H9 (cell line): Measurements from ENCODE around the gene MID1. TPM values are rescaled to one million over a fixed set of nuclear protein-coding genes. Genes with fewer than 3 reads are reported as not detected.

Source experiments
- DNase-seq: peaks from one replicate; pipeline ENCODE4 v3.0.0-alpha.2; 2017
- H2AFZ ChIP-seq: one replicate; pipeline ENCODE4 v1.6.1; 2013; ENCODE audit warnings: mild to moderate bottlenecking, low read length, control low read depth, moderate library complexity
- H2AK5ac ChIP-seq: 2 replicates; pipeline ENCODE4 v1.6.1; 2013; ENCODE audit warnings: low read length, control low read depth, mixed read lengths; ENCODE audit not compliant: insufficient read length
- H2BK120ac ChIP-seq: one replicate; pipeline ENCODE4 v1.6.1; 2013; ENCODE audit warnings: low read depth, mild to moderate bottlenecking, low read length, control low read depth, inconsistent platforms; ENCODE audit not compliant: poor library complexity, severe bottlenecking
- H2BK12ac ChIP-seq: 2 replicates; pipeline ENCODE4 v1.6.1; 2013; ENCODE audit warnings: low read length, control low read depth, mixed read lengths, low read depth; ENCODE audit not compliant: insufficient read length
- H2BK15ac ChIP-seq: 2 replicates; pipeline ENCODE4 v1.6.1; 2013; ENCODE audit warnings: low read depth, low read length, control low read depth
- H2BK20ac ChIP-seq: one replicate; pipeline ENCODE4 v1.6.1; 2013; ENCODE audit warnings: low read depth, mild to moderate bottlenecking, low read length, control low read depth, inconsistent platforms; ENCODE audit not compliant: poor library complexity, severe bottlenecking
- H2BK5ac ChIP-seq: 2 replicates; pipeline ENCODE4 v1.6.1; 2013; ENCODE audit warnings: low read length, control low read depth, mixed read lengths; ENCODE audit not compliant: insufficient read length
- H3K14ac ChIP-seq: 2 replicates; pipeline ENCODE4 v1.6.1; 2013; ENCODE audit warnings: low read length, control low read depth; ENCODE audit not compliant: insufficient read depth
- H3K18ac ChIP-seq: 2 replicates; pipeline ENCODE4 v1.6.1; 2013; ENCODE audit warnings: low read depth, mild to moderate bottlenecking, mixed read lengths, low read length, control low read depth; ENCODE audit not compliant: insufficient read length
- H3K23ac ChIP-seq: 2 replicates; pipeline ENCODE4 v1.6.1; 2013; ENCODE audit warnings: low read length, control low read depth, mixed read lengths, low read depth; ENCODE audit not compliant: insufficient read length
- H3K23me2 ChIP-seq: 2 replicates; pipeline ENCODE4 v1.6.1; 2013; ENCODE audit warnings: low read depth, mild to moderate bottlenecking, mixed read lengths, low read length, control low read depth; ENCODE audit not compliant: insufficient read length, poor library complexity, severe bottlenecking
- H3K27ac ChIP-seq: 2 replicates; pipeline ENCODE4 v1.5.1; 2013; ENCODE audit warnings: low read length, control low read depth, mixed read lengths, low read depth; ENCODE audit not compliant: insufficient read length
- H3K27me3 ChIP-seq: 2 replicates; pipeline ENCODE4 v1.6.1; 2013; ENCODE audit warnings: low read length, control low read depth, inconsistent platforms; ENCODE audit not compliant: insufficient read depth
- H3K4ac ChIP-seq: 2 replicates; pipeline ENCODE4 v1.6.1; 2013; ENCODE audit warnings: low read depth, mild to moderate bottlenecking, control low read depth, inconsistent platforms, low read length, moderate library complexity
- H3K4me1 ChIP-seq: 2 replicates; pipeline ENCODE4 v1.6.1; 2013; ENCODE audit warnings: low read length, control low read depth, inconsistent platforms; ENCODE audit not compliant: insufficient read depth
- H3K4me2 ChIP-seq: 2 replicates; pipeline ENCODE4 v1.6.1; 2013; ENCODE audit warnings: low read length, control low read depth, mixed read lengths; ENCODE audit not compliant: insufficient read length, insufficient read depth
- H3K56ac ChIP-seq: 2 replicates; pipeline ENCODE4 v1.6.1; 2013; ENCODE audit warnings: low read depth, mild to moderate bottlenecking, mixed read lengths, low read length, control low read depth; ENCODE audit not compliant: insufficient read length
- H3K79me1 ChIP-seq: 2 replicates; pipeline ENCODE4 v1.6.1; 2013; ENCODE audit warnings: low read depth, mild to moderate bottlenecking, moderate library complexity, low read length, control low read depth, inconsistent platforms; ENCODE audit not compliant: insufficient read depth, poor library complexity, severe bottlenecking
- H3K79me2 ChIP-seq: 2 replicates; pipeline ENCODE4 v1.6.1; 2013; ENCODE audit warnings: low read length, control low read depth, inconsistent platforms; ENCODE audit not compliant: insufficient read depth
- H3K9ac ChIP-seq: 2 replicates; pipeline ENCODE4 v1.6.1; 2013; ENCODE audit warnings: low read length, control low read depth, mixed read lengths; ENCODE audit not compliant: insufficient read length; ENCODE audit errors: extremely low read depth
- H3K9me3 ChIP-seq: one replicate; pipeline ENCODE4 v1.6.1; 2013; ENCODE audit warnings: low read depth, low read length, inconsistent platforms; ENCODE audit not compliant: control insufficient read depth
- H3T11ph ChIP-seq: one replicate; pipeline ENCODE4 v1.6.1; 2013; ENCODE audit warnings: mild to moderate bottlenecking, low read length, control low read depth, inconsistent platforms
- H4K20me1 ChIP-seq: one replicate; pipeline ENCODE4 v1.6.1; 2013; ENCODE audit not compliant: control insufficient read depth, insufficient read length, insufficient read depth
- H4K5ac ChIP-seq: 2 replicates; pipeline ENCODE4 v1.6.1; 2013; ENCODE audit warnings: low read depth, mild to moderate bottlenecking, mixed read lengths, low read length, control low read depth; ENCODE audit not compliant: insufficient read length
- H4K8ac ChIP-seq: replicated peaks from 2 replicates; pipeline ENCODE4 v1.6.1; 2013; ENCODE audit warnings: low read length, control low read depth, mixed read lengths, low read depth; ENCODE audit not compliant: insufficient read length
- H4K91ac ChIP-seq: 2 replicates; pipeline ENCODE4 v1.6.1; 2013; ENCODE audit warnings: low read depth, mild to moderate bottlenecking, moderate library complexity, mixed read lengths, low read length, control low read depth; ENCODE audit not compliant: insufficient read length
- H3K27ac Mint-ChIP-seq, 3 experiments: 2 replicates in 2 of 3; 3 replicates in 1 of 3; pipeline ENCODE4 v1.8.0; 2020 to 2021; ENCODE audit warnings: mixed read lengths in 3 of 3, mild to moderate bottlenecking in 1 of 3, moderate library complexity in 1 of 3
- H3K27me3 Mint-ChIP-seq: 2 replicates; pipeline ENCODE4 v1.8.0; 2021; ENCODE audit warnings: low read depth, mild to moderate bottlenecking, moderate library complexity, mixed read lengths
- H3K36me3 Mint-ChIP-seq, 3 experiments: 2 replicates in 2 of 3; 3 replicates in 1 of 3; pipeline ENCODE4 v1.8.0; 2020 to 2021; ENCODE audit warnings: low read depth in 3 of 3, mixed read lengths in 3 of 3; ENCODE audit not compliant: insufficient read depth in 1 of 3
- H3K4me1 Mint-ChIP-seq, 2 experiments: 2 replicates each; pipeline ENCODE4 v1.8.0; 2020; ENCODE audit warnings: mixed read lengths in 2 of 2
- H3K4me3 Mint-ChIP-seq, 2 experiments: 2 replicates in 1 of 2; 3 replicates in 1 of 2; pipeline ENCODE4 v1.8.0; 2020 to 2021; ENCODE audit warnings: mild to moderate bottlenecking in 2 of 2, mixed read lengths in 2 of 2, moderate library complexity in 1 of 2
- H3K9me3 Mint-ChIP-seq, 2 experiments: 2 replicates in 1 of 2; 3 replicates in 1 of 2; pipeline ENCODE4 v1.8.0; 2020; ENCODE audit warnings: mild to moderate bottlenecking in 2 of 2, mixed read lengths in 2 of 2, moderate library complexity in 1 of 2
- WGBS: extraction: QIAGEN DNeasy Blood & Tissue Kit; methylation state at CpG from one replicate; pipeline ENCODE4 v1.1.7; 2013; ENCODE audit warnings: missing lambda C conversion rate, low lambda C conversion rate, mixed read lengths; ENCODE audit not compliant: insufficient read length; ENCODE audit errors: extremely low coverage; 5-methylcytosine and 5-hydroxymethylcytosine counted together
- total RNA-seq: library from RNA; stranded (reverse); gene quantifications from 2 replicates; pipeline ENCODE4 v1.2.1, GENCODE V29; 2021
- TF ChIP-seq, protein P1 (sequence below): fragments of 200-600 bp; sonication (generic); conservative IDR thresholded peaks from 3 replicates; pipeline ENCODE4 v1.8.0; 2021; ENCODE audit warnings: antibody characterized with exemption, mild to moderate bottlenecking

Gene MID1
- total RNA-seq, 1 experiment from 2014 or later: 32.9 TPM

- no peaks in the 10 kb centered on the region for H3K79me2 ChIP-seq
- TF ChIP-seq, protein P1, sequence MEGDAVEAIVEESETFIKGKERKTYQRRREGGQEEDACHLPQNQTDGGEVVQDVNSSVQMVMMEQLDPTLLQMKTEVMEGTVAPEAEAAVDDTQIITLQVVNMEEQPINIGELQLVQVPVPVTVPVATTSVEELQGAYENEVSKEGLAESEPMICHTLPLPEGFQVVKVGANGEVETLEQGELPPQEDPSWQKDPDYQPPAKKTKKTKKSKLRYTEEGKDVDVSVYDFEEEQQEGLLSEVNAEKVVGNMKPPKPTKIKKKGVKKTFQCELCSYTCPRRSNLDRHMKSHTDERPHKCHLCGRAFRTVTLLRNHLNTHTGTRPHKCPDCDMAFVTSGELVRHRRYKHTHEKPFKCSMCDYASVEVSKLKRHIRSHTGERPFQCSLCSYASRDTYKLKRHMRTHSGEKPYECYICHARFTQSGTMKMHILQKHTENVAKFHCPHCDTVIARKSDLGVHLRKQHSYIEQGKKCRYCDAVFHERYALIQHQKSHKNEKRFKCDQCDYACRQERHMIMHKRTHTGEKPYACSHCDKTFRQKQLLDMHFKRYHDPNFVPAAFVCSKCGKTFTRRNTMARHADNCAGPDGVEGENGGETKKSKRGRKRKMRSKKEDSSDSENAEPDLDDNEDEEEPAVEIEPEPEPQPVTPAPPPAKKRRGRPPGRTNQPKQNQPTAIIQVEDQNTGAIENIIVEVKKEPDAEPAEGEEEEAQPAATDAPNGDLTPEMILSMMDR: no peak
- no peak for DNase-seq
- no peak overlapping the region for H3K4ac ChIP-seq
- H2AK5ac ChIP-seq: no peak overlapping the region
- no peak overlapping the region for H3K27ac ChIP-seq
- H2BK15ac ChIP-seq: no peak overlapping the region
- H3K4me3 Mint-ChIP-seq: no peak overlapping the region
- H3K9ac ChIP-seq: no peak overlapping the region
- H2BK5ac ChIP-seq: no peak overlapping the region
- peaks cover 22 to 46% of the 10 kb centered on the region in 2 experiments for H3K9me3 Mint-ChIP-seq
- H3K27me3 Mint-ChIP-seq: no peaks in the 10 kb centered on the region; the same call in 1 of the 2 replicates
- no peak overlapping the region for H2AFZ ChIP-seq
- no peak overlapping the region for H4K5ac ChIP-seq
- no peaks in the 10 kb centered on the region for H3K27me3 ChIP-seq
- no peak overlapping the region for H2BK12ac ChIP-seq
- H3K23ac ChIP-seq: no peak overlapping the region
- H4K8ac ChIP-seq: no peak overlapping the region
- no peaks in the 10 kb centered on the region for H3K23me2 ChIP-seq
- H3K79me1 ChIP-seq: no peaks in the 10 kb centered on the region
- H3K14ac ChIP-seq: no peak overlapping the region
- no peak overlapping the region for H2BK120ac ChIP-seq
- no peak overlapping the region for H3K4me2 ChIP-seq
- no peaks in the 10 kb centered on the region for H4K20me1 ChIP-seq
- no peaks in the 10 kb centered on the region for H3K36me3 Mint-ChIP-seq
- no peaks in the 10 kb centered on the region for H3K4me1 ChIP-seq
- H4K91ac ChIP-seq: no peak overlapping the region
- H3K9me3 ChIP-seq: peaks cover 5% of the 10 kb centered on the region
- H3K27ac Mint-ChIP-seq: no peak overlapping the region
- WGBS: no CpG with 5 or more reads among the region's 3 CpGs
- H3K4me1 Mint-ChIP-seq: peaks cover 6 to 9% of the 10 kb centered on the region in 2 experiments; a peak in 3 of 4 replicates
- no peak overlapping the region for H3K56ac ChIP-seq
- no peak overlapping the region for H3T11ph ChIP-seq
- H3K18ac ChIP-seq: no peak overlapping the region
- no peak overlapping the region for H2BK20ac ChIP-seq
Measured at GRCh38 chrX:10648614-10649013, 28.2 kb upstream of the MID1 start.
